Stimulated activated CD8-positive, alpha-beta memory T cell treated with anti-CD3 and anti-CD28 coated beads, Interleukin-15, amount 100 ng/mL, for 1 hour (primary cell): ENCODE measurements around the gene GKN2.

Experiments used
- DNase-seq: peaks from one replicate; pipeline ENCODE4 v3.0.0-alpha.2; 2020; ENCODE audit warnings: low read depth

The GKN2 gene, protein sequence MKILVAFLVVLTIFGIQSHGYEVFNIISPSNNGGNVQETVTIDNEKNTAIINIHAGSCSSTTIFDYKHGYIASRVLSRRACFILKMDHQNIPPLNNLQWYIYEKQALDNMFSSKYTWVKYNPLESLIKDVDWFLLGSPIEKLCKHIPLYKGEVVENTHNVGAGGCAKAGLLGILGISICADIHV

DNA sequence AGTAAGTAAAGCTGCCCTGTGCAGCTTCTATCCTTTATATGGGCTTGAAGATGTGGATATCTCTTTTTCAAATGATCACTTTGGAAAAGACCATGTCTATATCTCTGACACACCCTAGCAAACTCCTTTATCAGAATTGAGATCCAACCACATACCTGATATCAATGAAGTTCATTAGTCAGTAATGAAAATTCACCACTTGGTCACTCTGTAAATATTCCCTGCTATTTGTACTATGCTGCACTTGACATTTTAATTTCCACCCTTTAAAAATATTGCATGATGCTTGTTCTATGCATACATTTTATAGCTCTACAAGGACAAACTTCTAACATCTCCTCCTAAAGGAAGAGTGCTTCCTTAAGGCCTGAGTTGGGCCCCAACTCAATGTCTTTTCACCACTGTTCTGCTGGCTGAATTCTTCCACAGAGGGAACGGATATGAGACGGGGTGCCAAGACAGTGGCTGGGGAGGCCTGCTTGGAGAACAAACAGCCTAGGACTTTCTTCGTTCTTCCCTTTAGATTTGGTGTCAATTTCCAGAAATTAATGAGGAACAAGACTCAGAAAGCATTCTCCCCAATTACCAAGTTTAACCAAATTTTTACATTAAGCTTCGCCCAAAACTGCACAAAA is at the start of gene GKN2:
Gene GKN2 (minus strand): TSS at position 7 of the 635 bp plus-strand sequence. CDS start 32 bp downstream, outside the sequence.
- DNase-seq = no peak

DNA sequence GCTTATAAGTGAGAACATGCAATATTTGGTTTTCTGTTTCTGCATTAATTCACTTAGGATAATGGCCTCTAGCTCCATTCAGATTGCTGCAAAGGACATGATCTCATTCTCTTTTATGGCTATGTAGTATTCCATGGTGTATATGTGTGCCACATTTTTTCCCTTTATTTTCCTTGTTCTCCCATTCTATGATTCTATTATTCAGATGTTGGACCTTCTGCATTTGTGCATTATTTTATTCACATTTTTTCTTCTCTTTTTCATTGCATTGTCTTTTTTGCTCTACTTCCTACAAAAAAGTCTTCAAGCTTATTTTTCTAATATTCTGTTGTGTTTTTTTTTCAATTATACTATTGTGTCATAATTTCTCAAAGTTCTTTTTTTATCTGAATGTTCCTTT is 49.2 kb upstream of the GKN2 start:
- DNase-seq = no peak

DNA sequence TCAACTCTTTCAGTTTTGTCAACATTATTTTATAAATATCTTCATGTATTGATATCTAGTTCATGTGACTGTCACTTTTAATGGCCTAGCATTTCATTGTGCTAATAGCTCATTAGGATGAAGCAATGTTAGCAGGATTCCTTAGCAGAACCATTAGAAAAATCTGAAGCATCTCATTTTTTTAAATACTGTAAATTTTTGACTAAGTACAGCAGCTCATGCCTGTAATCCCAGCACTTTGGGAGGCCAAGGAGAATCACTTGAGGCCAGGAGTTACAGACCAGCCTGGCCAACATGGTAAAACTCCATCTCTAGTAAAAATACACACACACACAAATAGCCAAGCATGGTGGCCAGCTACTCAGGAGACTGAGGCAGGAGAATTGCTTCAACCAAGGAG is 44.7 kb upstream of the GKN2 start:
- no peak for DNase-seq

DNA sequence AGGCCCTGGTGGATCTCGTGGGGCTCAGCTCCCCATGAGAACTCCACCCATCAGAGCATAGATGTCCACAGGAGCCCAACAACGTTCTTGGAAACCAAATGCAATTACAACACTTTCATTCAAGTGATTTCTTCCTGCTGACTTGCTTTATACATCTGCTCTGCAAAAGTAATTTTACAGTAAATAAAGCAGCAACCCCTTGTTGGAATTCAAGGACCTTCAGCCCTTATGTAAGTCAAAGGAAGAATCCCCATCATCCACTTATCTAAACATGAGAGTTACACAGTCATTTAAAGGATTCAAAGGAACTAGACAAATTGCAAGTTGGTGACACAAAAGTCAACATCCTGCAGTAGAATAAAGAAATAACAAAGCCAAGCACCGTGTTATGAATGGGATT is 43.2 kb upstream of the GKN2 start:
- DNase-seq = no peak

DNA sequence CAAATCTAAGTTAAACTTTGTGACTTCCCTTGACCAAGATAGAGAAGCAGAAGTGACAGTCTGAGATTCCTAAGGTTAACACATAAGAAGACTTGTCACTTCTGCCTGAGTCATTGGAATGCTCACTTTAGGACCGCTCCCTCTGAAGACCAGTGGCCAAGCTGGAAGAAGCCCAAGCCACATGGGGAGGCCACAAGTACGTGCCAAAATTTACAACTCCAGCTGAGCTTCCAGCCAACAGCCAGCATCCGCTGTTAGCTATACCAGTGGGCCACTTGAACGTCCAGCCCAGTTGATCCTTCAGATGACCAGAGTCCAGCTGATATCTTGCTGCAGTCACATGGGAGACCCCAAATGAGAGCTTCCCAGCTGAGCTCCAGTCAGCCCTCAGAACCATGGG is 42.2 kb upstream of the GKN2 start:
- DNase-seq = no peak

DNA sequence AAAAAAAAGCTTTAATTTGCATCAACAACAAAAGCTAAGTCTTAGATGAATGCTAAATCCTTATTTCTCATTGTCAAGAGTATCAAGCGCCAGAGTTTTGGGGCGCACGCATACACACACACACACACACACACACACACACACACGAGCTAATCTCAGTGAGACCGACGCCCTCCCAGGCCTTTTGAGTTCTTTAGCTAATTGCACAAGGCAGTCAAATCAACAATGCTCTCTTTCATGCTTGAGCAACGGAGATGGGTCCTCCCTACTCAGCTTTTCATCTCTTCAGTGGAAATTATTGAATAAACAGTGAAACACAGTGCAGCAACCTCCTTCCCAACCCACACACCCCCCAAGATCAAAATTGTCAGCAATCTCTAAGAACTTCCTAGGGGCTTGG is 41.0 kb upstream of the GKN2 start:
- no peak for DNase-seq

DNA sequence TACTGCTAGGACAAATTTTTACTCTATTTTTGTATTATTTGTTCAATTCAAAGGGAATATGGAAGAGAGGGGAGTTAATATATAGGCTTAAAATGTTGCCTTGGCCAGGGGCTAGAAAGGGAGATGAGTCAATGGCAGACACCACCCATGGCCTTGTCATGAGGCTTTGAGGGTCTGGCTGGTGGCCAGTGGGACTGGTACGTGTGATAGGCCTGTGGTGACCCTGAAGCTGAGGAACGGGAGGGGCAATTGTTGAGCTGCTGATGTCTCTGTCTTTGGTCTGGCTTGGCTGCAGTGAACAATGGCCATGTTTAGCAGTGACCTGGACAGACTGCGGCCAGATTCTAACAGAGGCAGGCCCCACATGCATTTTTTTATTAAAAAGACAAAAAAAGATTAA is 40.2 kb upstream of the GKN2 start:
- DNase-seq = no peak

GRCh38 chr2:68992341-68992740 is 39.6 kb upstream of the GKN2 start:
- DNase-seq = no peak

GRCh38 chr2:68989035-68989434 is 36.3 kb upstream of the GKN2 start:
- DNase-seq = no peak

- DNase-seq = no peak
These were observed 34.4 kb upstream of the GKN2 start for GRCh38 chr2:68987021-68987503.

DNA sequence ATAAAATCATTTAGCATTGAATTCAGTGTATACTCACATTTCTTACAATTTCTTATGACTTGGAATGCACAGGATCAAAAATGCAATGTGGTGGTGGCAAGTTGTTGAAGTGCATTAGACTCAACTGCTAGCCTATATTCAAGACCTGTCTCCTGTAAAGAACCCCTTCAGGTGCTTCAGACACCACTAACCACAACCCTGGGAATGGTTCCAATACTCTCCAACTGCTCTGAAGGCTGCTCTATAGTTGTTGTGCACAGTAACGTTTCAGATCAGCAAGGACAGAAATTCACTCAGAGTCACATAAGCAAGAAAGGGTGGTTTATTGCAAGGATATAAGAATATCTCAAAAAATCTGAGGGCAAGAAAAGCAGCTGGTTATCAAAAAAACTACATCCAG is 28.3 kb upstream of the GKN2 start:
- DNase-seq = no peak

- DNase-seq = no peak
These were observed 25.4 kb upstream of the GKN2 start for GRCh38 chr2:68978098-68978497.

- DNase-seq = no peak
These were observed 24.8 kb upstream of the GKN2 start for GRCh38 chr2:68977453-68977852.

GRCh38 chr2:68975844-68976243 is 23.2 kb upstream of the GKN2 start:
- no peak for DNase-seq

GRCh38 chr2:68974946-68975665 is 22.4 kb upstream of the GKN2 start:
- no peak for DNase-seq

DNA sequence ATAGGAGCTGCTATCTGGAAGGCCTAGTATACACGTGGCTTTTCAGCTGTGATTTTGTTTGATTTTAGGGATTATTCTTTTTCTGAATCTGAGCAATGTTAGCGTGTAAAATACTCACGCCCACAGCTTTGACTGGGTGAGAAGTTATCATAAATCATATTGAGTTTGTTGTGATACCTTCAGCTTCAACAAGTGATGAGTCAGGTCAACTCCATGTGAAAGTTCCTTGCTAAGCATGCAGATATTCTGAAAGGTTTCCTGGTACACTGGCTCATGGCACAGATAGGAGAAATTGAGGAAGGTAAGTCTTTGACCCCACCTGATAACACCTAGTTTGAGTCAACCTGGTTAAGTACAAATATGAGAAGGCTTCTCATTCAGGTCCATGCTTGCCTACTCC is 21.6 kb upstream of the GKN2 start, which contains the start of gene GKN1:
Gene GKN1 (plus strand): TSS at position 386 of the 400 bp plus-strand sequence. CDS start 42 bp downstream, outside the sequence.
- DNase-seq = no peak

DNA sequence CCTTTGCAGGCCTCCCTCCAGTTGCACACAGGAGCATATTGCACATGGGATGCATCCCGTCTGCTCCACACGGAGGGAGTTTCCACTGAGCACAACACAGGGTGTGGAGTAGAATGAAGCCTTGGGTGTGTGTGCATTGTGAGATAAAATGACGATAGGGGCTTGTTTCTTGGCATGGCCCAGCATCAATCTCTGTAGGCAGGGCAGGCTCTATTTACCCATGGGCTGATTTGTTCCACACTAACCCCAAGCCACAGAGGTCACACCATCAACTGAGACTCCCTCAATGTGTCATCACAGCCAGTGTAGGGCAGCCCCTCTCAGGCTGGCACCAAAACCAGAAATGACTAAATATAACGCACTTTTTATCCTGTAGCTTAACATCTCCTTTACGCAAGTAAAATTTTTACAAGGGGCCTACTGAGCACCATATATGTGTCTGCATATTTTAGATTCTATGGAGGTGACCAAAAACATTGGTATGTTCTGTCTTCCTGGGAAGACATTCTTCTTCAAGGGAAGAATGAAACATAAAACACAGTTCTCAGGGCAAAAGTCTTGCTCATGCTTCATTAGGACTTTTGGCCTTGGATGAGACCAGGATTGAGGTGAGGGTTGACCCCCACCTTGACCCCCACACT is 19.0 kb upstream of the GKN2 start:
- DNase-seq = no peak

DNA sequence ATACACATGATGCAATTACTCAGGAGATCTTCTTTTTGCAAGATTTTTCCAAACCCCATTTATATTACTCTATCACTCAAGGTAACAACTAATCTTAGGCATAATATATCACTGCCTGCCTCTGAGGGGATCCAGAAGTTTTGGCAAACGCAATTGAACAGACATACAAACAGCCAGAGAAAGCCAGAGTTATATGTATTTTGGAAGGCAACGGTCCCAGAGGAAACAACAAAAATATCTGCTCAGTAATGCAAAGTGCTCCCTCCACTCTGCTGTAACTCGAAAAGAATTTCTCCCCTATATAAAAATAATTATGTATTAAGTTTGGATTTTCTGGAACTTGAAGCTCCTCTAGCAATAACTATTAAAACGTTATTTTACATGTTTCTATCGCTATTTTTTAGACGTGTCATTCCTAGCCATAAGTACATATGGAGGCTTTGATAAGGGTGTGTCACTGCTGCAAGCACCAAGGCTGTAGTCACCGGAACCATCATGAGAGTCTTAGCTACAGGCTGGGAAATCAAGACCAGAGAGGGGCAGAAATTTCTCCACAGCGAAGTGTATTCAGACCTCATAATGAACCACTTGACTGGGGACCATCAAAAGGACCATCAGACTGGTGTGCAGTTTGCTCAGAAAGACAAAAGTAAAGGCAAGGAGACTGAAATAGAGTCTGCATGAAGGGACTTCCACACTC is 18.0 kb upstream of the GKN2 start:
- DNase-seq = no peak

DNA sequence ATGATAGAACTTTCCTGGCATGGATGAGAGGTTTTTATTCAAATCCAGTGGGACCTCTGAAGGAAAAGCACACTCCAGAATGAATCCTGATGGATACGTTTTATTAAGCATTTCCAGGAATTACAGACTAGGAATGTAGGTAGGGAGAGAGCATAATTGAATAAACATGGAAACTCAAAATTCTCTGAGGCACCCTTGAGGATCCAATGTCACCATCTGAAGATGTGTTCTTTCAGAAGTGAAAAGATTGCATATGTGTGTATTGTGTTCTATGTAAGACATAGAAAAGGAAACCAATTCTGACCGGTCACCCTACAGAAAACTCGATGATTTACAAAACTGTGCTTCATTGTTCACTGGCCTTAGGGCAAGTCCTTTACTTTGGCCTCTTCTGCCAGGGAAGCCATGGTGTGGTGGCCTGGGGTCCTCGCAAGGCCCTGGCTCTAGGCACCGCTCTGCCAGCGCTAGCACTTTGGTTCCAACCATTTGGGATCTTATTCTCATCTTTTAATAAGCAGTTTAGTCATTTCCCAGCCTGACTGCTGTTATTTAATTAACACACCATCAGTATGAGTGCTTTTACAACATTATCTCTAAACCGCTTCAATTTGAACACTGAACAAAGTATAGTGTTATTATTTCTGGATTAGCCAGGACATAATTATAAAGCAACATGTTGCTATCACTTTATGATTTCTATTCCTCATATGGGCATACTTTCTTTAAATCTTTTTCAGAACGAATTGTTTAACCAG is 17.2 kb upstream of the GKN2 start:
- DNase-seq = no peak

DNA sequence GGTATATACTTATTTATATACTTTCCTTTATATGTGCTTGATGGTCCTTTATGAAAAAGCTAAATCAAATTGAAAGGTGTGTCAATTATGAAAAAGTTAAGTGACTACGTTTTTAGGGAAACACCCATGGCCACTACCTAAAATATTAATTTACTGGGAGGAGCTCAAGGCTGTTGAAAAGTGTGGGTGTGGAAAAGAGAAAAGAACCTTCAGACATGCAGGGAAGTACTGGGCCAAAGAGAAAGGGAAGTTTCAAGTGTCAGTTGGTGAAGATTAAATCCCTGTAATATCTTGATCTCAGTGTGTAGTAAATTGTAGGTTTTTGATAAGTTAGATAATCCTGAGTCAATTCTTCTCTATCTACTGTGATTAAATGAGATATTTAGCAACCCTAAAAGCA is 15.5 kb upstream of the GKN2 start:
- DNase-seq = no peak

- DNase-seq = no peak
These were observed 11.6 kb upstream of the GKN2 start for GRCh38 chr2:68964282-68964681.
